GM23248 (cell line): ENCODE data around the gene KRTAP3-1.

Experiments used
- EZH2 ChIP-seq: fragments of 200-600 bp; sonication (generic); IDR thresholded peaks from 2 replicates; pipeline ENCODE4 v1.6.1; 2018; ENCODE audit warnings: antibody characterized with exemption, mild to moderate bottlenecking; ENCODE audit not compliant: insufficient read depth, poor library complexity, severe bottlenecking
- EZH2phosphoT487 ChIP-seq: fragments of 200-600 bp; sonication (generic); IDR thresholded peaks from 2 replicates; pipeline ENCODE4 v1.6.1; 2018; ENCODE audit warnings: antibody characterized with exemption, moderate library complexity, mild to moderate bottlenecking, low read depth; ENCODE audit not compliant: insufficient read depth

GRCh38 chr17:40993839-40994238 is 15.1 kb downstream of the KRTAP3-1 start, which contains the start of gene KRTAP3-3:
- TF ChIP-seq EZH2 (no peak), EZH2phosphoT487 (no peak)
